GM23338 (cell line): ENCODE measurements around the gene AGPS.
A peak's percentile ranks its signal among the peaks of the same experiment; 100 is the strongest.

ENCODE experiments used
- EZH2phosphoT487 ChIP-seq: fragments of 200-600 bp; sonication (generic); IDR thresholded peaks from one replicate; pipeline ENCODE4 v1.8.1; 2018; ENCODE audit warnings: antibody characterized with exemption; ENCODE audit not compliant: unreplicated experiment
- POLR2AphosphoS5 ChIP-seq: IDR thresholded peaks from 2 replicates; pipeline ENCODE4 v1.6.1; 2016; ENCODE audit warnings: antibody characterized with exemption, low read depth
- REST ChIP-seq: IDR thresholded peaks from one replicate; pipeline ENCODE4 v1.6.1; 2018; ENCODE audit warnings: antibody characterized with exemption; ENCODE audit not compliant: unreplicated experiment
- ZNF331 ChIP-seq: fragments of 250-450 bp; sonication (Bioruptor Pico); IDR thresholded peaks from 2 replicates; pipeline ENCODE4 v1.5.0; 2020; ENCODE audit warnings: low read depth, mild to moderate bottlenecking, moderate library complexity
- TF ChIP-seq, protein P1 (sequence below), 2 experiments: fragments of 200-600 bp in 1 of 2; sonication (generic) in 1 of 2; conservative IDR thresholded peaks; 2 replicates each; pipeline versions ENCODE4 v1.5.1 to v1.6.1; 2016 to 2017; ENCODE audit warnings: antibody characterized with exemption in 2 of 2, low read depth in 2 of 2, mild to moderate bottlenecking in 2 of 2, moderate library complexity in 1 of 2

GRCh38 chr2:177552422-177553175 lies 160.0 kb downstream of the AGPS start:
- TF ChIP-seq POLR2AphosphoS5, result peak; percentile 84
- TF ChIP-seq, protein P1, sequence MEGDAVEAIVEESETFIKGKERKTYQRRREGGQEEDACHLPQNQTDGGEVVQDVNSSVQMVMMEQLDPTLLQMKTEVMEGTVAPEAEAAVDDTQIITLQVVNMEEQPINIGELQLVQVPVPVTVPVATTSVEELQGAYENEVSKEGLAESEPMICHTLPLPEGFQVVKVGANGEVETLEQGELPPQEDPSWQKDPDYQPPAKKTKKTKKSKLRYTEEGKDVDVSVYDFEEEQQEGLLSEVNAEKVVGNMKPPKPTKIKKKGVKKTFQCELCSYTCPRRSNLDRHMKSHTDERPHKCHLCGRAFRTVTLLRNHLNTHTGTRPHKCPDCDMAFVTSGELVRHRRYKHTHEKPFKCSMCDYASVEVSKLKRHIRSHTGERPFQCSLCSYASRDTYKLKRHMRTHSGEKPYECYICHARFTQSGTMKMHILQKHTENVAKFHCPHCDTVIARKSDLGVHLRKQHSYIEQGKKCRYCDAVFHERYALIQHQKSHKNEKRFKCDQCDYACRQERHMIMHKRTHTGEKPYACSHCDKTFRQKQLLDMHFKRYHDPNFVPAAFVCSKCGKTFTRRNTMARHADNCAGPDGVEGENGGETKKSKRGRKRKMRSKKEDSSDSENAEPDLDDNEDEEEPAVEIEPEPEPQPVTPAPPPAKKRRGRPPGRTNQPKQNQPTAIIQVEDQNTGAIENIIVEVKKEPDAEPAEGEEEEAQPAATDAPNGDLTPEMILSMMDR (conservative IDR thresholded peaks at IDR 0.05; ENCODE audit: low read depth in 2 of 2), result no peak
- no peak for TF ChIP-seq EZH2phosphoT487
- no peak for TF ChIP-seq ZNF331
- TF ChIP-seq REST, result no peak
